Muscle of leg (tissue), 11 donors: ENCODE data around the gene PLPPR5. TPM values are rescaled to one million over a fixed set of nuclear protein-coding genes. Genes with fewer than 3 reads are reported as not detected.

Experiments used
- DNase-seq: peaks from one replicate; pipeline ENCODE4 v3.0.0; 2013
- H3K27ac ChIP-seq: one replicate; pipeline ENCODE4 v1.5.1; 2013; ENCODE audit warnings: mild to moderate bottlenecking, low read length, control low read depth
- H3K27me3 ChIP-seq: one replicate; pipeline ENCODE4 v1.6.1; 2013; ENCODE audit warnings: low read length; ENCODE audit not compliant: control insufficient read depth, insufficient read depth
- H3K36me3 ChIP-seq: one replicate; pipeline ENCODE4 v1.6.1; 2013; ENCODE audit warnings: low read length; ENCODE audit not compliant: control insufficient read depth, insufficient read depth
- H3K4me1 ChIP-seq: one replicate; pipeline ENCODE4 v1.6.1; 2013; ENCODE audit warnings: low read length; ENCODE audit not compliant: control insufficient read depth, insufficient read depth
- H3K4me3 ChIP-seq: one replicate; pipeline ENCODE4 v1.5.1; 2013; ENCODE audit warnings: low read length, control low read depth
- H3K9me3 ChIP-seq: replicated peaks from 2 replicates; pipeline ENCODE4 v1.6.1; 2013; ENCODE audit warnings: low read depth, low read length; ENCODE audit not compliant: control insufficient read depth
- WGBS: methylation state at CpG from one replicate; pipeline ENCODE4 v1.1.5; 2013; ENCODE audit warnings: missing lambda C conversion rate; ENCODE audit not compliant: insufficient coverage; 5-methylcytosine and 5-hydroxymethylcytosine counted together
- polyA plus RNA-seq, 8 donors: library from polyadenylated mRNA; unstranded; fragments of 120-200 nt; gene quantifications; one replicate each; pipeline versions ENCODE4 v1.2.1 to v1.2.3, GENCODE V29; 2013; ENCODE audit warnings: inconsistent platforms in 1 of 8, low replicate concordance in 1 of 8; ENCODE audit not compliant: insufficient read length in 8 of 8, insufficient read depth in 1 of 8
- total RNA-seq: library from RNA; stranded (reverse); fragments of 120-200 nt; gene quantifications from one replicate; pipeline ENCODE4 v1.2.4, GENCODE V29; 2013

The PLPPR5 gene
- total and polyA plus RNA-seq, 9 donors, result 1.1 to 4.2 (median 2.1) TPM

DNA sequence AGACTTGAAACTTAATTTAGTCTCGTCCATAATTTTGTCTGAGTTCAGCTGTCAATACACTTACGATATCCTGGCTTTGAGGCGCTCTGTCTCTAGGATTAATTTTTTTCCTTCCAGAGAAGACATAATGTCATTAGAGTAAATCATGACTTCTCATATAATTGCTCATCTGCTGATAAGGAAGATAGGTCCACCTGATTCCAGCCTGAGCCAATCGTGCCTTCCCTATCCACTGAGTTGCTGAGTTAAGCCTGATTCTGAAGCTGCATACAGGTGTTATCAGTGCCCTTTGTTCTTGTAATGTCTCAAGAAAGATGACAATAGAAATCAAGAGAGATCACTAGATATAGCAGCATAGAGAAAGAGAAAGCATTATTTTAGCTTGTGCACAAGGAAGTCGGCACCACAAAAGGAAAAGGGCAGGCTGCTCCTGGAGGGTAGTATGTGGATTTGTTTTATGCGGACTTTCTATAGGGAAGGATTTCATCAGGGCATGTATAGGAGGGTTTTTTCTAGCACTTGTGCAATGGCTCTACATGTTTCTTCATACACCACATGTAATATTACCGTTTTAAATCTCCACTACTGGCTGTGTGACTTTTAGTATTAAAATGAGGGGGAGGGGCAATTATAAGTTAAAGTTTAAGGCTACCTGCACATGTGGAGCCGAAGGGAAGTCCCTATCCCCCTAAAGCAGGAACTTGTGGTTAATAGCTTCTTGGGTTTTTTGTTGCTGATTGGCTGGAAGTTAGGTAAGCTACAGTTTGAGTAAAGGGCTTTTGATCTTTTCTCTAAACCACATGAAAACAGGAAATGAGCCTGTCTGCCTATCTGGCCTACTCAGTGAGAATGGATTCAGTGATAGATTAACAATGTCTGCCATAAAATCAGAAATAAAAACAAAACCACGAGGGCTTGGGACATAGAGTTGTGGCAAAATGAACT lies 133.4 kb downstream of the PLPPR5 start:
- no peak overlapping the region for H3K4me3 ChIP-seq
- H3K4me1 ChIP-seq, result no peaks in the 10 kb centered on the region
- WGBS, result 40% methylated on average over 1 of the region's 9 CpGs
- DNase-seq, result peak; percentile 19
- H3K9me3 ChIP-seq, result peaks cover 4% of the 10 kb centered on the region
- H3K27ac ChIP-seq, result no peak overlapping the region
- H3K36me3 ChIP-seq, result no peaks in the 10 kb centered on the region
- no peaks in the 10 kb centered on the region for H3K27me3 ChIP-seq

DNA sequence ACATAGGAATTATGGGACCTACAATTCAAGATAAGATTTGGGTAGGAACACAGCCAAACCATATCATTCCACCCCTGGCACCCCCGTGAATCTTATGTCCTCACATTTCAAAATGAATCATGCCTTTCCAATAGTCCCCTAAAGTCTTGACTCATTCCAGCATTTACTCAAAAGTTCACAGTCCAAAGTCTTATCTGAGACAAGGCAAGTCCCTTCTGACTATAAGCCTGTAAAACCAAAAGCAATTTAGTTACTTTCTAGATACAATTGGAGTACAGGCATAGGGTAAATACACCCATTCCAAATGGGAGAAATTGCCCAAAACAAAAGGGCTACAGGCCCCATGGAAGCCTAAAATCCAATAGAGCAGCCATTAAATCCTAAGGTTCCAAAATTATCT lies 138.9 kb downstream of the PLPPR5 start:
- no CpG with 5 or more reads among the region's 1 CpG for WGBS
- no peak for DNase-seq
- Histone ChIP-seq H3K4me1 (no peaks in the 10 kb centered on the region), H3K27me3 (no peaks in the 10 kb centered on the region), H3K4me3 (no peak overlapping the region), H3K36me3 (no peaks in the 10 kb centered on the region), H3K27ac (no peak overlapping the region), H3K9me3 (peaks cover 4% of the 10 kb centered on the region)

DNA sequence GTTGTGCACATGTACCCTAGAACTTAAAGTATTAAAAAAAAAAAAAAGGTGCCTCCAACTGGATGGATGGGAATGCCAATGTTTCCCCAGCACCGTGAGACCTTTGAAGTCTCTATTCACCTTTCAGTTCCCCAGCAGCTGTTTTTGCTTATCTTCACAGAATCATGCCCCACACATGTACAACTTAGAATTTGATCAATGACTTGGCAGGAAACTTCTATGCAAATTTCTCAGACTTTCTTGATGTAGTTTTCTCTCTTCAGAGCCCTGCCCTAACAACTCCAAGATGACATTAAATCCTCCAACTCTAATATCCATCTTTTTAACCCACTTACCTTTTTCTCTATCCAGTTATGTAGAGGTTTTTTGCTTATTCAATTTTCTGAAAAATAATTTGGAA lies 144.3 kb downstream of the PLPPR5 start:
- Histone ChIP-seq H3K27me3 (no peaks in the 10 kb centered on the region), H3K9me3 (no peaks in the 10 kb centered on the region), H3K4me3 (no peak overlapping the region), H3K4me1 (no peaks in the 10 kb centered on the region), H3K27ac (no peak overlapping the region), H3K36me3 (no peaks in the 10 kb centered on the region)
- 40% methylated on average over 1 of the region's 1 CpG for WGBS
- DNase-seq, result no peak

DNA sequence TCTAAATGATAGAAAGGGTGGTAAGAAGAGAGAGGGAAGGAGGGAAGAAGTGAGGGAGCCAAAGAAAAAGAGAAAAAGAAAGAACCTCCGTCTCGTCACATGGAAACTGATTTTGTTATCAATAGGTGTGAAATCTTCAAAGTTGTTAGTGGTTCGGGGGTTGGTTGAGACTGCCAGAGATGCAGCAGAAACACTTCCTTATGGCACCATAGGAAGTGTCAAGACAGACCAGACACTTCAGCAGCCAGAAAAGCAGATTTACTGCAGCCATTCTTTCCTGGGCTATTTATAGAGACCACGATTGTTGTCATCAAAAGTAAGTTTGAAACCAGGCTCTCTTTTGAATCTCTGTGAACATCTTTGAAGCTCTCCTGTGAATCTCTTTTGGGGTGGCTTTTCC lies 150.5 kb downstream of the PLPPR5 start:
- Histone ChIP-seq H3K4me1 (no peaks in the 10 kb centered on the region), H3K27me3 (no peaks in the 10 kb centered on the region), H3K9me3 (no peaks in the 10 kb centered on the region), H3K4me3 (no peak overlapping the region), H3K36me3 (no peaks in the 10 kb centered on the region), H3K27ac (no peak overlapping the region)
- DNase-seq, result no peak
- WGBS, result 57% methylated on average over 3 of the region's 4 CpGs

DNA sequence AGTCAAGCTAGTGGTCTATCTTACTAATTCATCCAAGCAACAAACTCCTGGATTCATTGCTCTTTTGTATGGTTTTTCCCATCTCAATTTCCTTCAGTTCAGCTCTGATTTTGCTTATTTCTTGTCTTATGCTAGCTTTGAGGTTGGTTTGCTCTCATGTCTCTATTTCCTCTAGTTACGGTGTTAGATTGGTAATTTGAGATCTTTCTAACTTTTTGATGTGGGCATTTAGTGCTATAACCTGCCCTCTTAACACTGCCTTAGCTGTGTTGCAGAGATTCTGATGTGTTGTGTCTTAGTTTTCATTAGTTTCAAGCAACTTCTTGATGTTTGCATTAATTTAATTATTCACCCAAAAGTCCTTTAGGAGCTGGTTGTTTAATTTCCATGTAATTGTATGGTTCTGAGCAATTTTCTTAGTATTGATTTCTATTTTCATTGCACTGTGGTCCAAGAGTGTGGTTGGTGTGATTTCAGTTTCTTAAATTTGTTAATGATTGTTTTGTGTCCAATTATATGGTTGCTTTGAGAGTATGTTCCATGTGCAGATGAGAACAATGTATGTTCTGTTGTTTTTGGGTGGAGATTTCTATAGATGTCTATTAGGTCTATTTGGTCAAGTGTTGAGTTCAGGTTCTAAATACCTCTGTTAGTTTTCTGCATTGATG lies 154.6 kb downstream of the PLPPR5 start:
- H3K27me3 ChIP-seq, result no peaks in the 10 kb centered on the region
- DNase-seq, result no peak
- H3K4me3 ChIP-seq, result no peak overlapping the region
- no peak overlapping the region for H3K27ac ChIP-seq
- WGBS, result no CpG with 5 or more reads among the region's 1 CpG
- H3K4me1 ChIP-seq, result no peaks in the 10 kb centered on the region
- no peaks in the 10 kb centered on the region for H3K9me3 ChIP-seq
- no peaks in the 10 kb centered on the region for H3K36me3 ChIP-seq

DNA sequence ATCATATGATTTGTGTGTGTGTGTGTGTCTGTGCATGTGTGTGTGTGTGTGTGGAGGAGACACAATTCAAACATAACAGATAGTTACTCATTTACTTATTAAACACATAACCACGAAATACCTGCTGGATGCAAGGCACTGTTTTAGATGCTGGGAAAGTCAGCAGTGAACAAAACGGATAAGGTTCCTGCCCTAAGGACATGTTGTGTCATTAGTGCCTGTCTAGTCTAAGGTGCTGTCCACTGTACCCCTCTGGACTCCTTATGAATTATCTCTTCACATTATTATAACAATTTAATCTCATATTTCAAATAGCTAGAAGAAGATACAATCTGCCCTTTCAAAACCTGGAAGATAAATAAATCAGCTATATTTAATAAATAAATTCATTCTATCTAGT lies 162.4 kb downstream of the PLPPR5 start:
- WGBS, result no CpG with 5 or more reads among the region's 2 CpGs
- Histone ChIP-seq H3K27ac (no peak overlapping the region), H3K4me3 (no peak overlapping the region), H3K27me3 (no peaks in the 10 kb centered on the region), H3K9me3 (no peaks in the 10 kb centered on the region), H3K4me1 (no peaks in the 10 kb centered on the region), H3K36me3 (no peaks in the 10 kb centered on the region)
- no peak for DNase-seq
